ENCODE measurements around the gene METTL6.
"Not testable (repeated sequence)": the region's sequence is repeated elsewhere in the genome, so short reads cannot be mapped to it uniquely, and the experiment has no call there.

METTL6 gene

GRCh38 chr3:15450438-15451215, 23.3 kb upstream of the METTL6 start:
- no peak for DNase-seq

- peak; percentile 57 to 63 for DNase-seq
Measured at GRCh38 chr3:15449489-15450224, 22.3 kb upstream of the METTL6 start.

GRCh38 chr3:15443826-15444524, 16.6 kb upstream of the METTL6 start:
- DNase-seq = no peak

- DNase-seq = peak; percentile 66 to 71
Measured at GRCh38 chr3:15440891-15441290, 13.5 kb upstream of the METTL6 start.

- no peak for DNase-seq
Measured at GRCh38 chr3:15439476-15439875, 12.1 kb upstream of the METTL6 start.

GRCh38 chr3:15438983-15439382, 11.6 kb upstream of the METTL6 start:
- peak; percentile 73 to 76 for DNase-seq

GRCh38 chr3:15436246-15436645, 8.9 kb upstream of the METTL6 start:
- DNase-seq = no peak

- DNase-seq = no peak
Measured at GRCh38 chr3:15434756-15435155, 7.4 kb upstream of the METTL6 start.

- no peak for DNase-seq
Measured at GRCh38 chr3:15433531-15433930, 6.2 kb upstream of the METTL6 start.

GRCh38 chr3:15431256-15431837, 4.0 kb upstream of the METTL6 start:
- DNase-seq = no peak

- DNase-seq = no peak
Measured at GRCh38 chr3:15430624-15431023, 3.3 kb upstream of the METTL6 start.

- DNase-seq = no peak
Measured at GRCh38 chr3:15429080-15429479, 1.7 kb upstream of the METTL6 start.

- DNase-seq = peak; percentile 79 to 86
Measured at GRCh38 chr3:15428539-15428938, 1.2 kb upstream of the METTL6 start.

- no peak for DNase-seq
Measured at GRCh38 chr3:15427981-15428380, 637 bp upstream of the METTL6 start.

- no peak for DNase-seq
Measured at GRCh38 chr3:15426579-15427118, 695 bp downstream of the METTL6 start.

GRCh38 chr3:15420871-15421270, 6.5 kb downstream of the METTL6 start:
- no peak for DNase-seq

- not testable (repeated sequence) for DNase-seq
Measured at GRCh38 chr3:15410966-15411365, 16.4 kb downstream of the METTL6 start.

GRCh38 chr3:15409774-15410173, 17.6 kb downstream of the METTL6 start:
- DNase-seq = peak in 1 of 2 donors; percentile 23

GRCh38 chr3:15409239-15409638, 18.1 kb downstream of the METTL6 start:
- peak; percentile 98 to 99 for DNase-seq

GRCh38 chr3:15405448-15406050, 21.8 kb downstream of the METTL6 start:
- DNase-seq = peak; percentile 59 to 71

GRCh38 chr3:15404767-15405166, 22.6 kb downstream of the METTL6 start:
- DNase-seq = peak in 1 of 2 donors; percentile 27

GRCh38 chr3:15403965-15404364, 23.4 kb downstream of the METTL6 start:
- no peak for DNase-seq
